Measurements from ENCODE around the gene TDRKH.

TDRKH gene

GRCh38 chr1:151776665-151777062 is 13.6 kb downstream of the TDRKH start:
- Histone ChIP-seq H3K27ac (ENCODE audit: low read length) (no peak overlapping the region), H3K79me2 (ENCODE audit: low read length) (no peaks in the 10 kb centered on the region), H3K36me3 (replicated peaks; ENCODE audit: insufficient read depth, low read length) (no peaks in the 10 kb centered on the region), H2AFZ (ENCODE audit: low read length) (no peak overlapping the region), H3K4me3 (ENCODE audit: low read length) (no peak overlapping the region), H3K9ac (ENCODE audit: low read length) (no peak overlapping the region), H3F3A (ENCODE audit: insufficient read depth, low read length) (peaks cover 13% of the 10 kb centered on the region), H4K20me1 (ENCODE audit: insufficient read depth, low read length) (no peaks in the 10 kb centered on the region), H3K9me2 (replicated peaks; ENCODE audit: insufficient read depth, low read length) (no peaks in the 10 kb centered on the region), H3K4me2 (ENCODE audit: low read depth, low read length) (no peak overlapping the region), H3K4me1 (ENCODE audit: low read length) (peaks cover 24% of the 10 kb centered on the region), H3K27me3 (replicated peaks; ENCODE audit: insufficient read depth, low read length) (no peaks in the 10 kb centered on the region), H3K9me3 (replicated peaks; ENCODE audit: insufficient read depth, low read length) (no peaks in the 10 kb centered on the region)
- TF ChIP-seq, protein P1, sequence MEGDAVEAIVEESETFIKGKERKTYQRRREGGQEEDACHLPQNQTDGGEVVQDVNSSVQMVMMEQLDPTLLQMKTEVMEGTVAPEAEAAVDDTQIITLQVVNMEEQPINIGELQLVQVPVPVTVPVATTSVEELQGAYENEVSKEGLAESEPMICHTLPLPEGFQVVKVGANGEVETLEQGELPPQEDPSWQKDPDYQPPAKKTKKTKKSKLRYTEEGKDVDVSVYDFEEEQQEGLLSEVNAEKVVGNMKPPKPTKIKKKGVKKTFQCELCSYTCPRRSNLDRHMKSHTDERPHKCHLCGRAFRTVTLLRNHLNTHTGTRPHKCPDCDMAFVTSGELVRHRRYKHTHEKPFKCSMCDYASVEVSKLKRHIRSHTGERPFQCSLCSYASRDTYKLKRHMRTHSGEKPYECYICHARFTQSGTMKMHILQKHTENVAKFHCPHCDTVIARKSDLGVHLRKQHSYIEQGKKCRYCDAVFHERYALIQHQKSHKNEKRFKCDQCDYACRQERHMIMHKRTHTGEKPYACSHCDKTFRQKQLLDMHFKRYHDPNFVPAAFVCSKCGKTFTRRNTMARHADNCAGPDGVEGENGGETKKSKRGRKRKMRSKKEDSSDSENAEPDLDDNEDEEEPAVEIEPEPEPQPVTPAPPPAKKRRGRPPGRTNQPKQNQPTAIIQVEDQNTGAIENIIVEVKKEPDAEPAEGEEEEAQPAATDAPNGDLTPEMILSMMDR (IDR thresholded peaks at IDR 0.05; ENCODE audit: low read length): no peak
- TF ChIP-seq EZH2 (optimal IDR thresholded peaks at IDR 0.05; ENCODE audit: low read depth, low read length) (no peak), EZH2phosphoT487 (IDR thresholded peaks at IDR 0.05; ENCODE audit: low read length) (no peak)
- no peak for DNase-seq

- Histone ChIP-seq H3K4me3 (ENCODE audit: low read length) (no peak overlapping the region), H3K4me2 (ENCODE audit: low read depth, low read length) (no peak overlapping the region), H3K9me3 (replicated peaks; ENCODE audit: insufficient read depth, low read length) (no peaks in the 10 kb centered on the region), H3K79me2 (ENCODE audit: low read length) (no peaks in the 10 kb centered on the region), H3K9me2 (replicated peaks; ENCODE audit: insufficient read depth, low read length) (no peaks in the 10 kb centered on the region), H3F3A (ENCODE audit: insufficient read depth, low read length) (peaks cover 11% of the 10 kb centered on the region), H3K4me1 (ENCODE audit: low read length) (peaks cover 20% of the 10 kb centered on the region), H3K27ac (ENCODE audit: low read length) (no peak overlapping the region), H3K36me3 (replicated peaks; ENCODE audit: insufficient read depth, low read length) (no peaks in the 10 kb centered on the region), H3K27me3 (replicated peaks; ENCODE audit: insufficient read depth, low read length) (no peaks in the 10 kb centered on the region), H3K9ac (ENCODE audit: low read length) (no peak overlapping the region), H4K20me1 (ENCODE audit: insufficient read depth, low read length) (no peaks in the 10 kb centered on the region), H2AFZ (ENCODE audit: low read length) (no peak overlapping the region)
- TF ChIP-seq, protein P1 (IDR thresholded peaks at IDR 0.05; ENCODE audit: low read length): no peak
- no peak for TF ChIP-seq EZH2 (optimal IDR thresholded peaks at IDR 0.05; ENCODE audit: low read depth, low read length)
- TF ChIP-seq EZH2phosphoT487 (IDR thresholded peaks at IDR 0.05; ENCODE audit: low read length): no peak
- no peak for DNase-seq
Observed at GRCh38 chr1:151775894-151776664, 14.2 kb downstream of the TDRKH start.

DNA sequence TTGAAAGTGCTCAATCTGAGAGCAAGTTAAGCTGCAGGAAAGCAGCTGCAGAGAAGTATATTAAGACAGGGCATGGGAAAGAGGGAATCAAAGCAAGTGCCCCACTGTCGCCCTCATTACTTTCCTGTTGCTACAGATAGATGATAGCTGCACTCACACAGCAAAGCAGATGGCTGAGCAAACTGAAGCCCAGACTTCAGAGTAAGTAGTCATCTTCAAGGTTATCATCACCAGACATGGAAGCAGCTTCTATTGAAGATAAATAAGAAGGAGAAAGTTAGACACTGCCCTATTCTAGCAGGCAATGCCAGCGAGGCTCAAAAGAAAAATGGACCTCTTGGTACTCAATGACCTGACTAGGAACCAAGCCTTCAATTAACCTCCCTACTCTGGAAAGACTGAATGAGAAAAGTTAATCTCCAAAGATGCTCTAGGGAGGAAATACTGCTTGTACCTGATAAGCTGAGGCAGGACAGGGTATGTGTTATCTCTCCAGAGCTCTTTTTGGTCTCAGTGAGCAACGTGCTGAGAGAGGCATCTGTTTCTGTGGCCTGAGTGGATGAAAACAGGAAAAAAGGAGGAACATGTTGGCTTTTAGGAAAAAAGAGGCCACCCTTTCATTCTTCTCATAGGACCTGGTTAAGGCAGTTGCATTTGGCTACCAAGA is 15.9 kb downstream of the TDRKH start:
- no peaks in the 10 kb centered on the region for H3K79me2 ChIP-seq (ENCODE audit: low read length)
- no peak for DNase-seq
- peaks cover 8% of the 10 kb centered on the region for H3K4me1 ChIP-seq (ENCODE audit: low read length)
- no peak overlapping the region for H3K4me2 ChIP-seq (ENCODE audit: low read depth, low read length)
- no peaks in the 10 kb centered on the region for H3K9me3 ChIP-seq (replicated peaks; ENCODE audit: insufficient read depth, low read length)
- H3K27me3 ChIP-seq (replicated peaks; ENCODE audit: insufficient read depth, low read length): no peaks in the 10 kb centered on the region
- no peaks in the 10 kb centered on the region for H3K36me3 ChIP-seq (replicated peaks; ENCODE audit: insufficient read depth, low read length)
- no peak overlapping the region for H2AFZ ChIP-seq (ENCODE audit: low read length)
- no peak for TF ChIP-seq EZH2phosphoT487 (IDR thresholded peaks at IDR 0.05; ENCODE audit: low read length)
- TF ChIP-seq, protein P1 (IDR thresholded peaks at IDR 0.05; ENCODE audit: low read length): no peak
- no peak for TF ChIP-seq EZH2 (optimal IDR thresholded peaks at IDR 0.05; ENCODE audit: low read depth, low read length)
- H3K9me2 ChIP-seq (replicated peaks; ENCODE audit: insufficient read depth, low read length): no peaks in the 10 kb centered on the region
- H3K4me3 ChIP-seq (ENCODE audit: low read length): no peak overlapping the region
- no peak overlapping the region for H3K27ac ChIP-seq (ENCODE audit: low read length)
- H3K9ac ChIP-seq (ENCODE audit: low read length): no peak overlapping the region
- H3F3A ChIP-seq (ENCODE audit: insufficient read depth, low read length): peaks cover 1% of the 10 kb centered on the region
- H4K20me1 ChIP-seq (ENCODE audit: insufficient read depth, low read length): no peaks in the 10 kb centered on the region

All from MM.1S (cell line).